Measurements from ENCODE around the gene ACSBG1.

GRCh38 chr15:78178064-78178463, 56.3 kb downstream of the ACSBG1 start:
- TF ChIP-seq CTCF (IDR thresholded peaks at IDR 0.05) (no peak), POLR2AphosphoS5 (IDR thresholded peaks at IDR 0.05) (no peak), POLR2A (IDR thresholded peaks at IDR 0.05) (no peak)

Measured in prostate gland (tissue), 2 donors.